K562 (cell line): Measurements from ENCODE around the gene BCL7B. TPM values are rescaled to one million over a fixed set of nuclear protein-coding genes. Genes with fewer than 3 reads are reported as not detected.

ENCODE experiments used
- ATAC-seq: fragments of 200-7000 bp; cut with Tn5 transposase; 3 replicates; pipeline ENCODE4 v1.9.1; 2020; ENCODE audit warnings: moderate library complexity
- BruUV-seq: library from RNA; stranded (reverse); fragments of 400-500 nt; replicated peaks from 2 replicates; lab custom pipeline; 2021; lab: Mats Ljungman, UMichigan
- CTCF ChIA-PET: fragments of 300-600 bp; formaldehyde crosslinking; extraction: SDS; loops from one replicate; lab custom pipeline; 2021; ENCODE audit warnings: low intra/inter-chr PET ratio; lab: Yijun Ruan, JAX
- POLR2A ChIA-PET: fragments of 300-600, 350-650 bp; sonication (Branson Sonifier 250); formaldehyde crosslinking; extraction: SDS; loops from one replicate; lab custom pipeline; 2021; ENCODE audit warnings: antibody characterized with exemption, inconsistent platforms; lab: Yijun Ruan, JAX
- DNase-seq, 4 experiments: peaks; one replicate each; pipeline versions ENCODE4 v3.0.0 to v3.0.0-alpha.2; 2011 to 2018; ENCODE audit warnings: low spot score in 3 of 4, mixed read lengths in 3 of 4; ENCODE audit errors: extremely low read depth in 1 of 4
- FAIRE-seq: peaks from 2 replicates; lab custom pipeline; 2011; peaks lifted over from hg19 to GRCh38; lab: Jason Lieb, UNC
- H2AFZ ChIP-seq: 2 replicates; pipeline ENCODE4 v1.6.0; 2011; ENCODE audit warnings: low read depth, low read length, control low read depth, inconsistent platforms
- H3K27ac ChIP-seq: fragments of 200-600 bp; 3 replicates; pipeline ENCODE4 v1.8.0; 2011; ENCODE audit warnings: low read depth, mild to moderate bottlenecking, control low read depth, inconsistent platforms, low read length, moderate library complexity, mixed read lengths; ENCODE audit errors: extremely low read depth
- H3K27me3 ChIP-seq, 2 experiments: fragments of 300-600 bp in 1 of 2; 2 replicates in 1 of 2; 3 replicates in 1 of 2; pipeline versions ENCODE4 v1.6.0 to v1.8.0; 2011; ENCODE audit warnings: inconsistent platforms in 2 of 2, low read length in 2 of 2, mild to moderate bottlenecking in 1 of 2, mixed read lengths in 1 of 2, moderate library complexity in 1 of 2; ENCODE audit not compliant: control insufficient read depth in 2 of 2, insufficient read depth in 2 of 2
- H3K36me3 ChIP-seq: fragments of 300-600 bp; 3 replicates; pipeline ENCODE4 v1.8.0; 2011; ENCODE audit warnings: mild to moderate bottlenecking, low read length, inconsistent platforms; ENCODE audit not compliant: control insufficient read depth, insufficient read depth
- H3K4me1 ChIP-seq, 2 experiments: fragments of 200-600 bp in 1 of 2; replicated peaks in 1 of 2; 2 replicates in 1 of 2; 3 replicates in 1 of 2; pipeline versions ENCODE4 v1.5.1 to v1.8.0; 2011; ENCODE audit warnings: inconsistent platforms in 2 of 2, low read length in 2 of 2, mild to moderate bottlenecking in 1 of 2, mixed read lengths in 1 of 2, moderate library complexity in 1 of 2; ENCODE audit not compliant: control insufficient read depth in 2 of 2, insufficient read depth in 2 of 2
- H3K4me2 ChIP-seq: 2 replicates; pipeline ENCODE4 v1.6.1; 2011; ENCODE audit warnings: low read length, control low read depth, inconsistent platforms, mixed read lengths; ENCODE audit not compliant: insufficient read depth
- H3K4me3 ChIP-seq: fragments of 200-600 bp; sonication (generic), shearing (Covaris generic); 2 replicates; pipeline ENCODE4 v1.5.1; 2016; ENCODE audit warnings: control low read depth, inconsistent platforms
- H3K79me2 ChIP-seq: fragments of 200-600 bp; 3 replicates; pipeline ENCODE4 v1.8.0; 2011; ENCODE audit warnings: low read length, inconsistent platforms; ENCODE audit not compliant: control insufficient read depth, insufficient read depth
- H3K9ac ChIP-seq, 2 experiments: 2 replicates each; pipeline versions ENCODE4 v1.6.0 to v1.6.1; 2011; ENCODE audit warnings: low read depth in 2 of 2, low read length in 2 of 2, control low read depth in 1 of 2, inconsistent platforms in 1 of 2, mild to moderate bottlenecking in 1 of 2, mixed read lengths in 1 of 2; ENCODE audit not compliant: insufficient read depth in 1 of 2
- H3K9me1 ChIP-seq: one replicate; pipeline ENCODE4 v1.6.0; 2011; ENCODE audit warnings: inconsistent platforms, mild to moderate bottlenecking, low read length, moderate library complexity; ENCODE audit not compliant: control insufficient read depth, insufficient read depth
- H3K9me3 ChIP-seq: replicated peaks from 2 replicates; pipeline ENCODE4 v1.5.1; 2011; ENCODE audit warnings: low read depth, low read length, inconsistent platforms; ENCODE audit not compliant: control insufficient read depth, insufficient read depth
- H4K20me1 ChIP-seq: replicated peaks from 2 replicates; pipeline ENCODE4 v1.6.1; 2011; ENCODE audit warnings: low read length, inconsistent platforms, mixed read lengths; ENCODE audit not compliant: control insufficient read depth, insufficient read depth
- ARID3A ChIP-seq: IDR thresholded peaks from 2 replicates; pipeline ENCODE4 v1.6.1; 2012; ENCODE audit warnings: low read depth, low read length, improper control_type of control experiment, borderline replicate concordance
- CCAR2 ChIP-seq: fragments of 200-400 bp; formaldehyde crosslinking; IDR thresholded peaks from 2 replicates; pipeline ENCODE4 v1.6.1; 2017; ENCODE audit warnings: mild to moderate bottlenecking, low read depth, low read length
- GTF2B ChIP-seq: IDR thresholded peaks from 2 replicates; pipeline ENCODE4 v1.6.1; 2011; ENCODE audit not compliant: insufficient read length; ENCODE audit errors: extremely low read depth
- HNRNPK ChIP-seq: fragments of 200-400 bp; formaldehyde crosslinking; IDR thresholded peaks from one replicate; pipeline ENCODE4 v1.6.1; 2018; ENCODE audit warnings: mild to moderate bottlenecking, low read depth, low read length; ENCODE audit not compliant: poor library complexity, severe bottlenecking
- JUNB ChIP-seq: fragments of 450-650 bp; formaldehyde crosslinking; conservative IDR thresholded peaks from 2 replicates; pipeline ENCODE4 v1.4.0; 2020; ENCODE audit warnings: mild to moderate bottlenecking
- MAZ ChIP-seq, 2 experiments: fragments of 450-650 bp in 1 of 2; sonication (generic) in 1 of 2; formaldehyde crosslinking; IDR thresholded peaks in 1 of 2; conservative IDR thresholded peaks in 1 of 2; 2 replicates each; pipeline versions ENCODE4 v1.4.0 to v1.5.0; 2020; ENCODE audit warnings: mild to moderate bottlenecking in 1 of 2, missing genetic modification reagents in 1 of 2
- PCBP2 ChIP-seq: fragments of 200-400 bp; formaldehyde crosslinking; IDR thresholded peaks from 2 replicates; pipeline ENCODE4 v1.6.1; 2018; ENCODE audit warnings: low read length, low read depth, mild to moderate bottlenecking, moderate library complexity; ENCODE audit not compliant: poor library complexity, severe bottlenecking
- POLR3G ChIP-seq: IDR thresholded peaks from 2 replicates; pipeline ENCODE4 v1.6.1; 2011; ENCODE audit not compliant: insufficient read length, insufficient replicate concordance; ENCODE audit errors: extremely low read depth
- SMAD2 ChIP-seq: fragments of 150-350 bp; IDR thresholded peaks from 2 replicates; pipeline ENCODE4 v1.6.1; 2014; ENCODE audit warnings: low read depth, mild to moderate bottlenecking, low read length
- ZBTB9 ChIP-seq: fragments of 450-650 bp; formaldehyde crosslinking; IDR thresholded peaks from 2 replicates; pipeline ENCODE4 v1.4.0; 2020; ENCODE audit warnings: mild to moderate bottlenecking, moderate library complexity
- ZKSCAN8 ChIP-seq: fragments of 200-800 bp; sonication (Bioruptor generic); IDR thresholded peaks from 2 replicates; pipeline ENCODE4 v1.6.1; 2016; ENCODE audit warnings: missing genetic modification characterization, missing compliant biosample characterization
- WGBS: fragments of 100-300 bp; shearing (Covaris generic); methylation state at CpG from one replicate; pipeline ENCODE4 v1.1.6; 2016; ENCODE audit warnings: low coverage, mixed read lengths; ENCODE audit not compliant: insufficient coverage; ENCODE audit errors: missing lambda C conversion rate; 5-methylcytosine and 5-hydroxymethylcytosine counted together
- in situ Hi-C: fragments of 300-500 bp; cut with MboI; formaldehyde crosslinking; loops from 4 replicates; pipeline ENCODE4 v1.15.0; 2018; ENCODE audit warnings: inconsistent platforms, mixed read lengths
- intact Hi-C: fragments of 100-400 bp; cut with micrococcal nuclease; formaldehyde crosslinking; loops from 2 replicates; pipeline ENCODE4 v1.14.2; 2022
- polyA plus RNA-seq, 8 experiments: library from polyadenylated mRNA; depleted of rRNA in 4 of 8; stranded (reverse) in 5 of 8; unstranded in 3 of 8; fragments of >200 nt; fragmentation: Nextera tagmentation in 2 of 8; fragmentation: Illumina TruSeq in 1 of 8; extraction: Ambion mirVana in 2 of 8; extraction: Trizol in 1 of 8; gene quantifications; 2 replicates each; pipeline versions ENCODE4 v1.2.1 to v1.2.3, GENCODE V29; 2011 to 2014; ENCODE audit warnings: inconsistent platforms in 1 of 8, missing spikeins in 1 of 8
- total RNA-seq, 7 experiments: library from RNA; depleted of rRNA in 6 of 7; stranded (reverse); fragments of >200 nt in 6 of 7; fragmentation: Illumina TruSeq in 2 of 7; extraction: Trizol in 2 of 7; gene quantifications; 2 replicates each; pipeline versions ENCODE4 v1.2.1 to v1.2.3, GENCODE V29; 2011 to 2021; ENCODE audit warnings: low replicate concordance in 1 of 7
- TF ChIP-seq, protein P1 (sequence below): sonication (generic); IDR thresholded peaks from 2 replicates; pipeline ENCODE4 v1.6.1; 2016
- TF ChIP-seq, protein P2 (sequence below), 2 experiments: fragments of 450-650 bp; IDR thresholded peaks; 2 replicates each; pipeline ENCODE4 v1.6.1; 2016

The BCL7B gene
- total and polyA plus RNA-seq, 9 of the 15 experiments (the other 6 are each of a cell fraction or from before 2014, with no cell fraction given): 10.0 to 73.2 (median 32.9) TPM

DNA sequence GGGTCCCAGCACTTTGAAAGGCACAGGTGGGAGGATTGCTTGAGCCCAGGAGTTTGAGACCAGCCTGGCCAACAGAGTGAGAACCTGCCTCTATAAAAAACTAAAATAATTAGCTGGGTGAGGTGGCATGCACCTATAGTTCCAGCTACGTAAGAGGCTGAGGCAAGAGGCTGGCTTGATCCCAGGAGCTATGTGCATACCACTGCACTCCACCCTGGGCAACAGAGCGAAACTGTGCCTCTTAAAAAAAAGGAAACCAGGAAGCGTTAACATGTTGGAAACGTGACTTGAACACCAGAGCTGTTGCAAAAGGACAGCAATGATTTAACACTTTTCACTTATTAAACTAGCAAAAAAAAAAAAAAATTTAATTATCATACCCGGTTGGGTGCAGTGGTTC is 48.0 kb downstream of the BCL7B start:
- H3K27ac ChIP-seq: no peak overlapping the region
- intact Hi-C loops: no loop called here
- no peaks in the 10 kb centered on the region; a peak in 1 of 5 replicates for H3K4me1 ChIP-seq
- no peak for DNase-seq
- CTCF ChIA-PET: no interaction called here
- WGBS: 94% methylated on average over 5 of the region's 5 CpGs
- FAIRE-seq: no peak
- no peak overlapping the region for H2AFZ ChIP-seq
- H3K9ac ChIP-seq: no peak overlapping the region
- no peaks in the 10 kb centered on the region for H3K9me3 ChIP-seq
- H3K36me3 ChIP-seq: peaks cover 95% of the 10 kb centered on the region
- H3K4me2 ChIP-seq: no peak overlapping the region
- no peaks in the 10 kb centered on the region for H3K27me3 ChIP-seq
- BruUV-seq: no TSS peak
- no peak for ATAC-seq
- H3K9me1 ChIP-seq: no peaks in the 10 kb centered on the region
- peaks cover 78% of the 10 kb centered on the region for H3K79me2 ChIP-seq
- H3K4me3 ChIP-seq: no peak overlapping the region
- POLR2A ChIA-PET: interaction anchor here (2.0 to 3.5 kb wide), 2 partner anchors 10 to 13 kb away, joined by 9 to 15 read pairs; partner anchors contain the start of gene BAZ1B
- peaks cover 6% of the 10 kb centered on the region; the same call in 1 of the 2 replicates for H4K20me1 ChIP-seq
- in situ Hi-C loops: no loop called here
- no peak for TF ChIP-seq ZBTB9
- TF ChIP-seq ZKSCAN8 (CRISPR knock-in tag): no peak
- TF ChIP-seq, protein P1, sequence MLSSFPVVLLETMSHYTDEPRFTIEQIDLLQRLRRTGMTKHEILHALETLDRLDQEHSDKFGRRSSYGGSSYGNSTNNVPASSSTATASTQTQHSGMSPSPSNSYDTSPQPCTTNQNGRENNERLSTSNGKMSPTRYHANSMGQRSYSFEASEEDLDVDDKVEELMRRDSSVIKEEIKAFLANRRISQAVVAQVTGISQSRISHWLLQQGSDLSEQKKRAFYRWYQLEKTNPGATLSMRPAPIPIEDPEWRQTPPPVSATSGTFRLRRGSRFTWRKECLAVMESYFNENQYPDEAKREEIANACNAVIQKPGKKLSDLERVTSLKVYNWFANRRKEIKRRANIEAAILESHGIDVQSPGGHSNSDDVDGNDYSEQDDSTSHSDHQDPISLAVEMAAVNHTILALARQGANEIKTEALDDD: no peak
- no peak for TF ChIP-seq MAZ (CRISPR knock-in tag; conservative IDR thresholded peaks at IDR 0.05 in 1 of 2, IDR thresholded peaks at IDR 0.05 in 1 of 2)
- no peak for TF ChIP-seq ARID3A
- TF ChIP-seq HNRNPK: no peak
- no peak for TF ChIP-seq GTF2B
- no peak for TF ChIP-seq CCAR2
- no peak for TF ChIP-seq PCBP2
- TF ChIP-seq JUNB (CRISPR knock-in tag): no peak
- no peak for TF ChIP-seq SMAD2
- TF ChIP-seq, protein P2, sequence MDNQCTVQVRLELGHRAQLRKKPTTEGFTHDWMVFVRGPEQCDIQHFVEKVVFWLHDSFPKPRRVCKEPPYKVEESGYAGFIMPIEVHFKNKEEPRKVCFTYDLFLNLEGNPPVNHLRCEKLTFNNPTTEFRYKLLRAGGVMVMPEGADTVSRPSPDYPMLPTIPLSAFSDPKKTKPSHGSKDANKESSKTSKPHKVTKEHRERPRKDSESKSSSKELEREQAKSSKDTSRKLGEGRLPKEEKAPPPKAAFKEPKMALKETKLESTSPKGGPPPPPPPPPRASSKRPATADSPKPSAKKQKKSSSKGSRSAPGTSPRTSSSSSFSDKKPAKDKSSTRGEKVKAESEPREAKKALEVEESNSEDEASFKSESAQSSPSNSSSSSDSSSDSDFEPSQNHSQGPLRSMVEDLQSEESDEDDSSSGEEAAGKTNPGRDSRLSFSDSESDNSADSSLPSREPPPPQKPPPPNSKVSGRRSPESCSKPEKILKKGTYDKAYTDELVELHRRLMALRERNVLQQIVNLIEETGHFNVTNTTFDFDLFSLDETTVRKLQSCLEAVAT (IDR thresholded peaks at IDR 0.05): no peak
- no peak for TF ChIP-seq POLR3G
